Activated CD8-positive, alpha-beta memory T cell treated with anti-CD3 and anti-CD28 coated beads, Interleukin-2, amount 50 U/mL, for 4 hours (primary cell): ENCODE measurements around the gene KCNH4.
"Not testable (repeated sequence)": the region's sequence is repeated elsewhere in the genome, so short reads cannot be mapped to it uniquely, and the experiment has no call there.

Experiments used
- DNase-seq: peaks from one replicate; pipeline ENCODE4 v3.0.0-alpha.2; 2020

The KCNH4 gene

GRCh38 chr17:42193969-42194899 lies 13.3 kb upstream of the KCNH4 start, which contains the start of gene GHDC:
TSS of gene GHDC (minus strand) at chr17:42194494. CDS start at chr17:42193581, 913 bp downstream.
- peak; percentile 79 for DNase-seq

GRCh38 chr17:42193216-42193968 lies 12.4 kb upstream of the KCNH4 start:
- no peak for DNase-seq

GRCh38 chr17:42192189-42193126 lies 11.5 kb upstream of the KCNH4 start:
- no peak for DNase-seq

- no peak for DNase-seq
Observed at GRCh38 chr17:42191275-42191608, 10.3 kb upstream of the KCNH4 start.

- no peak for DNase-seq
Observed at GRCh38 chr17:42190491-42191274, 9.7 kb upstream of the KCNH4 start.

- DNase-seq: no peak
Observed at GRCh38 chr17:42189651-42189965, 8.7 kb upstream of the KCNH4 start.

- no peak for DNase-seq
Observed at GRCh38 chr17:42188749-42189650, 8.1 kb upstream of the KCNH4 start.

- DNase-seq: no peak
Observed at GRCh38 chr17:42187833-42188232, 6.9 kb upstream of the KCNH4 start.

- not testable (repeated sequence) for DNase-seq
Observed at GRCh38 chr17:42186191-42186590, 5.2 kb upstream of the KCNH4 start.

GRCh38 chr17:42185621-42185930 lies 4.6 kb upstream of the KCNH4 start:
- no peak for DNase-seq

- DNase-seq: no peak
Observed at GRCh38 chr17:42184713-42185620, 4.0 kb upstream of the KCNH4 start, which contains the start of gene HCRT. TSS of gene HCRT (minus strand) at chr17:42185452. CDS start at chr17:42185365, 87 bp downstream.

- peak; percentile 72 for DNase-seq
Observed at GRCh38 chr17:42183741-42184711, 3.1 kb upstream of the KCNH4 start.

- no peak for DNase-seq
Observed at GRCh38 chr17:42182927-42183734, 2.2 kb upstream of the KCNH4 start.

- DNase-seq: no peak
Observed at GRCh38 chr17:42181851-42182207, 887 bp upstream of the KCNH4 start.

GRCh38 chr17:42180411-42180921 lies 476 bp downstream of the KCNH4 start:
- no peak for DNase-seq

- no peak for DNase-seq
Observed at GRCh38 chr17:42179911-42180410, 981 bp downstream of the KCNH4 start.

- DNase-seq: no peak
Observed at GRCh38 chr17:42179335-42179734, 1.6 kb downstream of the KCNH4 start.

GRCh38 chr17:42178817-42179216 lies 2.1 kb downstream of the KCNH4 start:
- DNase-seq: no peak
